HG03045 (cell line): Measurements from ENCODE around the gene DEDD.
A peak's percentile ranks its signal among the peaks of the same experiment; 100 is the strongest.

Experiments
- ATAC-seq: cut with Tn5 transposase; IDR thresholded peaks from one replicate; pipeline ENCODE4 v1.9.1; 2021; ENCODE audit warnings: mild to moderate bottlenecking, moderate library complexity; ENCODE audit not compliant: unreplicated experiment

Gene DEDD, protein sequence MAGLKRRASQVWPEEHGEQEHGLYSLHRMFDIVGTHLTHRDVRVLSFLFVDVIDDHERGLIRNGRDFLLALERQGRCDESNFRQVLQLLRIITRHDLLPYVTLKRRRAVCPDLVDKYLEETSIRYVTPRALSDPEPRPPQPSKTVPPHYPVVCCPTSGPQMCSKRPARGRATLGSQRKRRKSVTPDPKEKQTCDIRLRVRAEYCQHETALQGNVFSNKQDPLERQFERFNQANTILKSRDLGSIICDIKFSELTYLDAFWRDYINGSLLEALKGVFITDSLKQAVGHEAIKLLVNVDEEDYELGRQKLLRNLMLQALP

DNA sequence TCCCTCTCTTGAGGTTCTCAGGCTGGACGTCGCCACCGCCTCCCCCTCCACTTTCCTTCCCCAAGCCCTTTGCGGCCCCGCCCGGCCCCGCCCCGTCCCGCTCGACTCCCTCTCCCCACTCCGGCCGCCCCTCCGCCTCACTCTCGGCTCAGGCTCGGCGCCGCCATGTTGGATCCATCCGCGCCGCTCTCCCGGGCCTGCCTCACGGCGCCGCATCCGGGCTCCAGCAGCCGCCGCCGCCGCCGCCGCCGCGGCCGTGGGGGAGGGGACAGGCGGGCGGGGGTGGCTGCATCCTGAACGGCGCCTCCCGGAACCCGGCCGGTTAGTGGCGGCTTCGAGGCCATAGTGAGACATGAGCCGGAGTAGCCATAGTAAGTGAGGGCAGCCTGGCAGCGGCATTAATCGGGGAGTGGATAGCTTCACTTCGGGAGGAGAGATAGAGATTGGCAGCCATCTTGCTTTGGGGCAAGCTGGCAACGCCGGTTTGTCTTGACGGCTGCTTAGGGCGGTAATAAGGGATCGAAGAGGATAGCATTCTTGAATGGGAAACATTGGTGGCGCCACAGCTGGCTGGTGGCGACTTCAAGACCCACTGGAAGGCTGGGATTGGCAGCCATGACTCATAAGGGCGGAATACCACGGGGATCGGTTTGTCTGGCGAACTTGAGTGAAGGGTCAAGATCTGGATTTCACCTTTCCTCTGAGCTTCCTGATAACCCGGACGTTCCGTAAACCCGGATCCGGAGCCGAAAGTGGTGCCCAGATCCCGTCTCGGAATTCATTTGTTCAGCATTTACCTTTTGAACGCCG, at the start of gene DEDD:
Gene DEDD, minus strand, starts transcription at position 258 of the 810 bp plus-strand sequence. CDS start 8,205 bp downstream, outside the sequence.
- ATAC-seq: peak; percentile 95

DNA sequence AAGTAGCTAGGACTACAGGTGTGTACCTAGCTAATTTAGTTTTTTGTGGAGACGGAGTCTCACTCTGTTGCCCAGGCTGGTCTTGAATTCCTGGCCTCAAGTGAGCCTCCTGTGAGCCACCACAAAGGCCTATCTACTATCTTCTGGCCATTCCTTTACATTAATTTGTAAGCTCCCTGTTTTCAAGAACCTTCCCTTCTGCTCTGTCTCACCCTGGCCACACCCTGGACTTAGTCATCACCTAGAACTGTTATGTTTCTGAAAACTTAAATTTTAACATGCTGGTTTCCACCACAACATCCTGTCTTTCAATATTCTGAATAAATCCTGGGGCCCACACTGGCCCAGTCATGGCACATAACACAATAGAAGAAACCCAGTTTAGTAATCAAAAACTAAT, 49.7 kb upstream of the DEDD start:
- ATAC-seq: peak; percentile 34

DNA sequence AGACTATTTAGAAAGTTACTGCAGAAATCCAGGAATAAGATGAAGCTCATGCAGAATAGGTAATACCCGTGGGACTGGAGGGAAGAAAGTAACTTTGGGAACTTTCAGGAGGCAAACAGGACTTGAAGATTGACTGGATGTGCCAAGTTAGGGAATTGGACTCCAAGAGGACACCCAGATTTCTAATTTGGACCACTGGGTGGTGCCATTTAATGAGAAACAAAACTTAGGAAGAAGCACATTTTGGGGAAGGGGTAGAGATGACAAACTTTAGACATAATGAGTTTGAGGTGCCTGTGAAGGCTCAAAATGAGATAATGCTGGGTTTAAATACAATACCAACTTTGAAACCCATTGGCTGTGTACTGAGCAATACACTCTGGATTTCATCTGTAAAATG, 48.2 kb upstream of the DEDD start:
- ATAC-seq: no peak

DNA sequence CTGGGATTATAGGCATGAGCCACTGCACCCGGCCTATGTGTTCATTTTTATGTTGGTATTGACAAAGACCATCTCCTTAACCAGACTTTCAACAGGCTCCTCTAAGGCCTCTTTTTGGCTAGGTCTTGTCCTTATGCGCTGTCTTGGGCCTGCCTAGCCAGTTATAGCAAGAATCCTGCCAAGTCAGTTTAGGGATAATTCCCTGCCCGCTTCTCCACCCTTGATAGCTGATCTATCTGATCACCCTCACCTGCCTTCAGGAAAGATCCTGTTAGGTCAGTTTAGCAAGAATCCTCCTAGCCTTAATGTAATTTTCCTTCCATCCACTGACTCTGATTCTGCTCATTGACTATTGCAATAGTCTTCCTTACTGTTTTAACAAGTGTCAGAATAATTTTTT, 47.2 kb upstream of the DEDD start:
- no peak for ATAC-seq

DNA sequence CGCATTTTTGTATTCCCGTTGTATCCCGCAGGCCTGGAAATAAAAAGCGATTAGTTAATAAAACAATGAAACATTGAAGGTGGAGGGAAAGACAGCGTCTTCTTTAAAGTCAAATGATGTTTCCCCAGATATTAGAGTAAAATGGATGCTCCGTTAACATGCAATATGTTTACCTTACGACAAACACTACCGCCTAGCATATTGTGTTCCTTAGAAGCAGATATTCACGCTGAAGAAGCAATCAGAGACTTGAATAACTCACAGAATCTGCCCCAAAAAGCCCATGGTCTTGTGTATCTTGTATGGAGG, 45.4 kb upstream of the DEDD start:
- no peak for ATAC-seq

DNA sequence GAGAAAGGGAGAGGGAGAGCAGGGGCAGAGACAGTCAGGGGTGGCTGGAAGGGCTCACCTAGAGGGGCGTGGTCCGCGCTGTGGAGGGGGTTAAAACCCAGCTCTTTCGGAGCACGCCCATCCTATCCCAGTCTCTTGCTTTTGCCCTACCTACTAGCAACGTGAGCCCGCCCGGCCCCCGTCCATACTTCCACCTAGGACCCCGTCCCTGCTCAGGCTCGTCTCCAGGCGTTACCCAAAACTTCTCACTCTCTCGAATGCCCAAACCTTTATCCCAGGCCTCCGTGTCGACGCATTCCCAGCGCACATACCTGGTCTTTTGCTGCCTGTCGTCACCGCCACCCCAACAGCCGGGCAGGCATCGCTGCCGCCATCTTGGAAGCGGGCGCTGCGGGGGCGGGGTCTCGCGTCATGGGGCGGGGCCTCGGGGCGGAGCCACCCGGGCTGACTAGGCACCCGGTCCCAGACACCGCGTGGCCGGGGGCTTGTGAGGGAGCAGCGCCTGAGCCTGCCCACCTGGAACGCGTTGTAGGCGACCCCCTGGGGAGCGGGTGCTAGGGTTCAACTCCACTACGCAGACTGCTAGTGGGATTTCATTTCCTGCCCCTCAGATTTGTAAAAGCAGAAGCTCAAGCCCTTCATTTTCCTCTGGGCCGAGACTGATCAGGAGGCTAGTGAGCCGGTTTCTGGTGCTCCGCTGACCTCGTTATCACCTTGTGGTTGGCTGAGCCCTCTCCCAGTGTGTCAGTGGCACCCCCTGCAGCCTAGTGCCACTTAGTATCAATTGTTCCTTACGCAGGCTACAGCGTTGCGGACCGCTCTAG, 44.9 kb upstream of the DEDD start, which contains the start of gene B4GALT3:
Gene B4GALT3, minus strand, starts transcription at position 396 of the 824 bp plus-strand sequence. CDS start 1,447 bp downstream, outside the sequence.
- ATAC-seq: peak; percentile 87

DNA sequence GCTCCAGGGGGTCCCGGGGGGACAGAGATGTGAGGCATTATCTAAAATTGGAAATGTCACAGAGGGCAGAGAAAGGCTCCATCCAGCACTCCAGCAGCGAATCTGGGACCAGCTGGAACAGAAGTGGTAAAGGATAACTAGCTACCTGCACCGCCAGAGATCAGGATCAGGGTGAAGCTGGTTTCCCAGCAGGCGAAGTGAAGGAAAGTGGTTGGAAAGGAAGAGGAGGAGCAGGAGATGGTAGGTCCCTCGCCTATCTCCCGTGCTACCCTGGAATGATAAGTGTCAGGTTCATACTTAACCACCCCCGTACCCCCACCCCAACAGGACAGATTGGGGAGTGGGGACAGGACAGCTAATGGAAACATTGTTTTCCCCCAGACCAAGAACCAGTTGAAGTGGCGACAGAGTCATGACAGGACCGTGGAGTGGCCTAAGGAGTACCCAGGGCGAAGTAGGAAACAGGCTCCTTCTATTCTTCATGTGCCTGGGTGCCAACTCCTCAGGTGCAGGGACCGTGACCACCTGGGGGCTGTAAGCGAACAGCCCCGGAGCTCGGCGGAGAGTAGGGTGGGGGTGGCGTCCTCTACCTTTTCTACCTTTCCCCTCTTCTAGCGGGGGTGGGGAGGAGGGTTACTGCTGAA, 44.1 kb upstream of the DEDD start:
- no peak for ATAC-seq

DNA sequence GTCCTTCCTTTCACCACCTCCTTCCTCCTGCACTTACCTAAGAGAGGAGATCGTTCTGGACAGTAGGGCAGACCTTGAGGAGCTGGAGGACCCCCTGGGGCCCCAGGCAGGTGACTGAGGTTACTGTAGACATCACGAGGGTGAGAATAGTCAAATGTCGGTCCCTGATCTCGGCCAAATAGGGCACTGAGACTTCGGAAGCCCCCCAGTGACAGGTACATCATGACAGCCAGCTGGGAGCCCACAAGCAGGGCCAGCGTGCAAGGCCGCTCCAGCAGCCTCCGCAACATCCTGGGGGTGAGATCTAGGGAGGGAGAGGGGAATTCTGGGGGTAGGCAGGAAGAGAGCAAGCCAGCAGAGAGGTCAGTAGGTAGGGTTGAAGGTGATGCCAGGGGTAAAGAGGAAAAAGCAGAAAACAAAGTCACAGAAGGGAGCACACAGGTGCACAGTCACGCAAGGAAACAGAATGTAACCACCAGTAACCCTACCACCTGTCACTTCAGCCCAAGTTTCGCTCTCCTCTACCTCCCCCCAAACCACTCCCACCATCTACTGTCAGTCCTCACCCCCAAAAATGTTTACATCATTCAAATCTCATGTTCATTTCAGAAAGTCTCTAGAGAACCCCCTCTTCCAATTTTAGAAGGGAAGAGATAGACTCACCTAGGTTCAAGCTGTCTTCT, 43.4 kb upstream of the DEDD start:
- no peak for ATAC-seq

DNA sequence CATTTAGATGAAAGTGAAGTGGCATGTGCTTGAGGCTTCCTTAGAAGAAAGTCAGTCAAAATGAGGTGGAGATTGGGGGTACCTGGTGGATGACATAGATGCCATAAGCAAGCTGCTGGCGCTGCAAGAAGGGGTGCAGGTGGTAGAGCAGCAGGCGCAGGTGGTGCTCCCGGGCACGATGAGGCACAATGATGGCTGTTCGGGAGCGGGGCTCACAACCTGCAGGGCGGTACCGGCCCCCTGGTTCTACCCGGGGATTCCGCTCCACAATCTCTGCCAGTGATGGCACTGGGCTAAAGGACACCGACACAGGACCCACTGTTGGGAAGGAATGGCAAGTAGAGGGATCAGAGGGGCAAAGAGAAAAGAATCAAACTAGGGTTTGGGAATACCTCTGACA, 42.4 kb upstream of the DEDD start:
- ATAC-seq: no peak

DNA sequence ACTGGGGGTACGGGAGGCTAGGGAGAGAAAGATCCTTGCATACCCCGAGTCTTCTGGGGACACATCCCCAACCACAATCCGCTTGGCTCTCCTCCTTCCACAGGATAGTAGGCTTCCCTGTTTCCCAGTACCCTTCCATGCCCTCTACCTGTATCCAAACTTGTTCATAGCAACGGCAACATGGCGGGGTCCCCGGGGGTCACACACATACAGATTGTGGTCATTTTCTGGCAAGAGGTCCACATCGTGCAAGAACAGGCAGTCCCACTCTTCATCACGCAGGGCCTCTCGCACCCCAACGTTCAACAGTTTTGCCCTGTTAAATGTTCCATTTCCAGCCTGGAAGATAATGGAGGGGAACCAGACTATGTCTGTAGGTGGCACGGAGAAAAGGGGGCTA, 41.2 kb upstream of the DEDD start:
- ATAC-seq: no peak

DNA sequence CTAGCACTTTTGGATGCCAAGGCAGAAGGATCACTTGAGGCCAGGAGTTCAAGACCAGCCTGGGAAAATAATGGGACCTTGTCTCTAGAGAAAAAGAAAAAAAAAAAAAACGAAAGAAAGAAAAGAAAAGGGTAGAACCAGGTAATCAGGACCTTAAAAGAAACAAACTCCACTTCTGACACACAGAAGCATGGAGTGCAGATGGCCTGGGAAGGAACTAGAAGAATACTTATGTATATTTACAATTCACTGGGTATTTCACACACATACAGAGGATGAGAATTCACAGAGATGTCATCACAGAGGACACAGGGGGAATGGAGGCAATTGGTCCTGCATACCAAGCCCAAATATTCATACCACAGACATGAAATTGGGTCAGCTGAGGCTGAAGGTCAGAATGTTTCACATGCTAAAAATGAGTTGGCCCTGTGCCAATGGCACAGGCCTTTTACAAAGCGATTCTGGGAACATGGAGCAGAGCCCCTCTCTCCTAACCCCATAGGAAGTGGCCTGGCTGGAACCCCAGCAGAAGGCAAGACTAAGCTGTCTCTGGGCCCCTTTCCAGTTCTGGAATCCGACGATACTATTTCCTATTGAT, 40.4 kb upstream of the DEDD start:
- ATAC-seq: no peak

DNA sequence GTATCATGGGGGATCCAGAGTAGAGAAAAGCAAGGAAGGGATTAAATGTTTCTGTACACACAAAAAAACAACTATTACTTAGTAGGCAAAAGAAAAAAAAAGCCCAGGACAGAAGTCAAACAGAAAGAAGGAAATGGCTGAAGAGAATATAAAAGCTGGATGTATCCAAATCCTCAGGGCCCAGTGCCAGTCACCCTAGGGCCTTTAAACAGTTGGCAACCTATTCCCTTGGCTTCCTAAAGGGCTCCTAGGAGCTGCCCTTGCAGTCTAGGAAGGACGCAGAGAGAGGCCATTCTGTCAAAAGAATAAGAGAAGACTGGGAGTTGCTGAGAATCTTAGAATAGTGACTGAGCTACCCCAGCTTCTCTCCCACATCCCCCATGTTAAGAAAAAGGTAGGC, 39.9 kb upstream of the DEDD start:
- ATAC-seq: no peak

DNA sequence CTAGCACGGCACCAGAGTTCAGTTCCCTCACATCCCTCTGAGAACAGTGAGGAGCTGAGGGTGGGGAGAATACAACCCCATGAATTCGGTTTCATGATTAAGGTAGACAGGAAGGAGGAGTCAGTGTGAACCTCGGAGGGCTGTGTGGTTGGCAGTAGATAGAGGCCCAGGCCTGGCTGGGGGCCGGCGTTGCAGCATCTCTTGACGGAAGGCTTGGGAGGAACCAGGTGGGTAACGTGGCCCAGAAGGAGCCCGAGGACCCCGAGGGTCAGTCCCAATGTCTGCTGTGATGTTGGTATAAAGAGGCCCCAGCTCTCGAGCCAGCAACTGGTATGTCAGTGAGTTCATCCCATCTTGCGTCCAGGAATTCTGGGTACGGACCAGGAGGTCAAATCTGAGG, 39.2 kb upstream of the DEDD start:
- no peak for ATAC-seq

DNA sequence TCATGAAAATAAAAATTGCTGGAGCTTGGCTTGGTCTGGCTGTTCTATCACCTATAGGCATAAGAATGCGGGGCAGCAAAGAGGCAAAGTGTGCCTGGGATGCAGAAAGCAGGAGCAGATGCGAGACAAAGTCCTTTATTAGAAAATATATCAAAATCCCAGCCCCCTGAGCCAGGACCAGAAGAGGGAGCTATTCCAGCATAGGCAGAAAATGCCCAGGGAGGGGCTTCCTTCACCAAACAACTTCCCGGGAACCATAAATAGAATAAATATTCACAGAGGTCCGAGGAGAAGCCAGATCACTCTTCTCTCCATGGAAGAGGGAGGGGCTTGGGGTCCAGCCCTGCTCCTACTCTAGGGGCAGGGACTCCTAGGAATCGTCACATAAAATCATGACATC, 38.7 kb upstream of the DEDD start:
- ATAC-seq: no peak

DNA sequence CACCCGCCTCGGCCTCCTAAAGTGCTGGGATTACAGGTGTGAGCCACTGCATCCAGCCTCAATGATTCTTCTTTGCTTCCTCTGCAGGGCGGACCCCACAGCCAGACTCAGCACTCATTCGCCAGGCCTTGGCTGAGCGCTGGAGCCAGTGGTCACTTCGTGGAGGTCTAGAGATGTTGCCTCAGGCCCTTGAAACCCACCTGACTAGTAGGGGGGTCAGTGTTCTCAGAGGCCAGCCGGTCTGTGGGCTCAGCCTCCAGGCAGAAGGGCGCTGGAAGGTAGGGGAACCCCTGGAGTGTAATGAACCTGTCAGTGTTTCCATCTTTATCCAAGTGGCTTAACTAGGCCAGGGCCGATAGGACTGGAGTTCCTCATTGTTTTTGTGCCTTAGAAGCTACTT, 36.4 kb upstream of the DEDD start:
- ATAC-seq: no peak

DNA sequence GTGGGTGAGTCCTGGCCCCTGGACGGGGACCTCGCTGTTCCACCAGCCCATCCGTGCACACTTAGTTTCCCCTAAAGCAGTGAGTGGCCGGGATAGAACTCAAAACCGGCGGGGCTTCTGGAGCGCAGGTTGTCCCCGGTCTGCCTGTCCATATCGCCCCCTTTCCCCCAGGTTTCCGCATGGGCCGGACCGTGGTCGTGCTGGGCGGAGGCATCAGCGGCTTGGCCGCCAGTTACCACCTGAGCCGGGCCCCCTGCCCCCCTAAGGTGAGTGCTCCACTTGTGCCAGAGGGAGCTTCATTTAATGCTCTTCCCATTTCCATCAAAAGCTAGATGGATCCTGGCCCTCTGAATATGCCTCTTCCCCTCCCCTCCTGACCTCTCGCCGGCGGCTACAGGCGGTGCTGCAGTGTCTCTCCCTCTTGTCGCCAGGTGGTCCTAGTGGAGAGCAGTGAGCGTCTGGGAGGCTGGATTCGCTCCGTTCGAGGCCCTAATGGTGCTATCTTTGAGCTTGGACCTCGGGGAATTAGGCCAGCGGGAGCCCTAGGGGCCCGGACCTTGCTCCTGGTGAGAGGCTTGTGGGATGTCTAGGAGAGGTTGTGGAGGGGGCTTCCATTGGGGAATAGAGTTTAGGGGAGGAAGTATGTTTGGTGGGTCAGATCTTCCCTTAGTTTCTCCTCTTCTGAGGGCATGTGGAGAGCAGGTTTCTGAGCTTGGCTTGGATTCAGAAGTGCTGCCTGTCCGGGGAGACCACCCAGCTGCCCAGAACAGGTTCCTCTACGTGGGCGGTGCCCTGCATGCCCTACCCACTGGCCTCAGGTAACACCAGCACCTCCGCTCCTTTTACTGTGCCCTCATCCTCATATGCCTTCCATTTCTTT, 34.4 kb upstream of the DEDD start:
- ATAC-seq: no peak

DNA sequence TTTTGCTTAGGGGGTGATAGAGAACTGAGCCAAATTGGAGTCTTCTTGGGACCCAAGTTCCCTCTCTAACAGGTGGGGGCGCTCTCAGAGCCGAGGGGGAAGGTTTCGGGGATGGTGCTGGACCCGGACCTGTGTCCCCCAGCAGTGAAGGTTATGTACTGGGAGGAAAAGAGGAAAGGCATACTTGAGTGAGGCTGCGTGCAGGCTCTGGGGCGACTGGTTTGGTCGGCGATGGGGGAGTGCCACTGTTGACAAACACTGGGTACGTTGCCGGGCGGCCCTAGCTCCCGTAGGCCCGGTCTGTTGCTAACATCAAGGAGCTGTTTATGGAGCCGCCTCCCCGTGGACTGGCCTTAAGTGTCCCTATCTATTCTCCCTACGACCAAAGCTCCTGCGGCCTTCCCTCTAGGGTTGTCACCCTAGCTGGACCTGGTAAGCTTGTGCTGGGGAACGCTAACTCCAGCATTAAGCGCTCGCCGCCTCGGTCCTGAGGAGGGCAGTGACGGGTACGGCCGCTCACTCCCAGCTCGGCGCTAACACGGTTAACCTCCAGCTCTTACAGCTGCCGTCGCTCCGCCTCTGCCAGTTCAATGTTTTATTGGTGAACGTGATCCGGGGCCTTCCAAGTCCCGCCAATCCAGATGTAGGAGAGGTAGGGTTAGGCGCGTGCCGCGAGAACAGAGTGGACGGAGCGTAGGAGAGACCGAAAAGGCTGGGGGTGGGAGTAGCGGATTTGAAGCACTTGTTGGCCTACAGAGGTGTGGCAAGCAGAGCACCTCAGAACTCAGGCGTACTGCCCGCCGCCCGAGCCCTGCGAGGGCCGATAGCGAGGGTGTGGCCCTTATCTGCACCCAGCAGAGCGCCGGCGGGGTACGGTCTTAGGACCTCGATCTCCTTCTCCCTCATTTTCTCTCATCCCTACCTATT, 33.5 kb upstream of the DEDD start, which contains the start of gene PPOX:
Gene PPOX, plus strand, starts transcription at position 685 of the 927 bp plus-strand sequence. CDS start 422 bp downstream, outside the sequence.
- ATAC-seq: peak; percentile 93
